Lung (tissue), 12 donors: ENCODE results near the gene SAXO2. TPM values are rescaled to one million over a fixed set of nuclear protein-coding genes. Genes with fewer than 3 reads are reported as not detected.

Experiments used
- ATAC-seq: fragments of 200-7000 bp; cut with Tn5 transposase; one replicate; pipeline ENCODE4 v1.9.1; 2020; ENCODE audit warnings: moderate number of reproducible peaks; ENCODE audit not compliant: insufficient read depth, low FRiP score
- DNase-seq, 3 donors: peaks; one replicate each; pipeline ENCODE4 v3.0.0-alpha.2; 2013 to 2017
- H3K27ac ChIP-seq, 2 donors: one replicate each; pipeline ENCODE4 v1.5.1; 2013; ENCODE audit warnings: mild to moderate bottlenecking in 2 of 2, moderate library complexity in 2 of 2, control low read depth in 1 of 2, inconsistent platforms in 1 of 2, low read depth in 1 of 2, low read length in 1 of 2
- H3K27me3 ChIP-seq, 3 donors: one replicate each; pipeline ENCODE4 v1.5.1; 2013; ENCODE audit warnings: low read length in 2 of 3; ENCODE audit not compliant: control insufficient read depth in 3 of 3, insufficient read depth in 3 of 3
- H3K36me3 ChIP-seq, 4 donors: one replicate each; pipeline ENCODE4 v1.5.1; 2013; ENCODE audit warnings: low read length in 4 of 4, mild to moderate bottlenecking in 1 of 4, moderate library complexity in 1 of 4; ENCODE audit not compliant: control insufficient read depth in 4 of 4, insufficient read depth in 4 of 4
- H3K4me1 ChIP-seq, 5 donors: one replicate each; pipeline ENCODE4 v1.5.1; 2013; ENCODE audit warnings: low read length in 5 of 5, mild to moderate bottlenecking in 2 of 5, moderate library complexity in 1 of 5; ENCODE audit not compliant: control insufficient read depth in 5 of 5, insufficient read depth in 5 of 5
- H3K4me3 ChIP-seq: one replicate; pipeline ENCODE4 v1.5.1; 2013; ENCODE audit warnings: mild to moderate bottlenecking, control low read depth, moderate library complexity
- H3K9ac ChIP-seq, 2 donors: one replicate each; pipeline ENCODE4 v1.5.1; 2013; ENCODE audit warnings: low read length in 2 of 2, control low read depth in 1 of 2; ENCODE audit not compliant: insufficient read depth in 1 of 2
- H3K9me3 ChIP-seq, 4 donors: one replicate each; pipeline ENCODE4 v1.5.1; 2013; ENCODE audit warnings: low read length in 3 of 4, mild to moderate bottlenecking in 1 of 4, moderate library complexity in 1 of 4; ENCODE audit not compliant: control insufficient read depth in 4 of 4, insufficient read depth in 3 of 4
- WGBS, 2 donors: extraction: QIAGEN DNeasy Blood & Tissue Kit; methylation state at CpG; one replicate each; pipeline ENCODE4 v1.1.7; 2013; 5-methylcytosine and 5-hydroxymethylcytosine counted together
- polyA plus RNA-seq, 2 donors: library from polyadenylated mRNA; stranded (reverse); fragments of 200-250 nt; gene quantifications; one replicate each; pipeline ENCODE4 v1.2.1, GENCODE V29; 2013
- total RNA-seq, 2 donors: library from RNA; depleted of rRNA in 1 of 2; stranded (reverse); fragments of >200 nt in 1 of 2; gene quantifications; one replicate each; pipeline ENCODE4 v1.2.1, GENCODE V29; 2014 to 2021
- TF ChIP-seq, protein P1 (sequence below): IDR thresholded peaks from 2 replicates; pipeline ENCODE4 v1.5.1; 2012; ENCODE audit warnings: mild to moderate bottlenecking; ENCODE audit errors: control extremely low read depth, extremely low read depth
- donor health status: control.
- donor health status: control.
- donor health status: Bipolar disorder and iron deficiency.
- donor health status: healthy.
- donor health status: DM: yes; HTN: yes; CAD: no.

Gene SAXO2
- total and polyA plus RNA-seq, 4 donors, result 5.9 to 54.0 (median 29.6) TPM

DNA sequence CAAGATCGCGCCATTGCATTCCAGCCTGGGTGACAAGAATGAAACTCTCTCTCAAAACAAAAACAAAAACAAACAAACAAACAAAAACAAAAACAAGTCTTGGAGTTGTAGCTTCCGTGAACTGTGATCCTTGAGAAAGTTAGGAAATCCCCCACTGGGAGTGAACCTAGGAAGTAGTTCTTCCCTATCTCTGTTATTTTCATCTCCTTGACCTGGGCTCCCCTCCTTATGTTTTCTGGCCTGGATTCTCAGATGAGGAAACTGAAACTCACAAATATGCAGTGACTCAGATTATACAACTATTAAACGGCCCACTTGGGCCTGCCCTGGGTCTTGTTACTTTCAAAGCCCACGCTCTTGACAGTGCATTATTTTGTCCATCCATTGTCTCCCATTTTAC, 29.7 kb downstream of the SAXO2 start:
- ATAC-seq (no peak), DNase-seq (no peak)
- Histone ChIP-seq H3K9ac (no peak overlapping the region), H3K4me3 (no peak overlapping the region), H3K27ac (no peak overlapping the region), H3K36me3 (no peaks in the 10 kb centered on the region), H3K4me1 (no peaks in the 10 kb centered on the region), H3K27me3 (no peaks in the 10 kb centered on the region), H3K9me3 (no peaks in the 10 kb centered on the region)
- WGBS, 2 donors, result 85 to 93% methylated on average over 5 of the region's 5 CpGs
- TF ChIP-seq, protein P1, sequence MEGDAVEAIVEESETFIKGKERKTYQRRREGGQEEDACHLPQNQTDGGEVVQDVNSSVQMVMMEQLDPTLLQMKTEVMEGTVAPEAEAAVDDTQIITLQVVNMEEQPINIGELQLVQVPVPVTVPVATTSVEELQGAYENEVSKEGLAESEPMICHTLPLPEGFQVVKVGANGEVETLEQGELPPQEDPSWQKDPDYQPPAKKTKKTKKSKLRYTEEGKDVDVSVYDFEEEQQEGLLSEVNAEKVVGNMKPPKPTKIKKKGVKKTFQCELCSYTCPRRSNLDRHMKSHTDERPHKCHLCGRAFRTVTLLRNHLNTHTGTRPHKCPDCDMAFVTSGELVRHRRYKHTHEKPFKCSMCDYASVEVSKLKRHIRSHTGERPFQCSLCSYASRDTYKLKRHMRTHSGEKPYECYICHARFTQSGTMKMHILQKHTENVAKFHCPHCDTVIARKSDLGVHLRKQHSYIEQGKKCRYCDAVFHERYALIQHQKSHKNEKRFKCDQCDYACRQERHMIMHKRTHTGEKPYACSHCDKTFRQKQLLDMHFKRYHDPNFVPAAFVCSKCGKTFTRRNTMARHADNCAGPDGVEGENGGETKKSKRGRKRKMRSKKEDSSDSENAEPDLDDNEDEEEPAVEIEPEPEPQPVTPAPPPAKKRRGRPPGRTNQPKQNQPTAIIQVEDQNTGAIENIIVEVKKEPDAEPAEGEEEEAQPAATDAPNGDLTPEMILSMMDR, result no peak

DNA sequence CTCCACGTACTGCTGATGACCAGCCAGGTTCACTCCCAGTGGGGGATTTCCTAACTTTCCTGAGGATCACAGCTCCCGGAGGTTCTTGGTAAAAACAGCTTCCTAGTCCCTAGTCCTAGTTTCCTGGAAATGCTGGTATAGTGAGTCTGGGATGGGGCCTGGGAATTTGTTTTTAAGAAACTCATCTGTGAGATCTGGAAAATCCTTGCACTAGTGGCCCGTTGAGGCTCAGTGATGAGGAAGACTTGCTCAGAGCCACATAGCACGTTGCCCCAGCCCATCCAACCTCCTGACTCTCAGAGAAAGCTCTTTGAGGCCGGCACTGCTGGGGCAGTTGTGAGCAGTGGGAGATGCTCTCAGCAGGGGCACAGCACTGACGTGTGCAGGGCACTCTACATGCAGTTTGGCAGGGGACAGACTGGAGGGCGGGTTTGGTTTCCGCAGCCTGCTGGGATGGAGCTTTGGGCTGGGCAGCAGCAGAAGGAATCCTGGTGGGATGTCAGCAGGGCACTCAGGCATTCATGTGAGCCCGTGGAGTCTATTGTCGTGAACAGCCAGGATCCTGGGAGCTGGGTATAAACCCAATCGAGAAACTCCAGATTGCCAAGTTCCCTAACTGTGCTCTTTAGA, 31.6 kb downstream of the SAXO2 start:
- no peak overlapping the region for H3K9ac ChIP-seq
- H3K9me3 ChIP-seq, result no peaks in the 10 kb centered on the region
- H3K36me3 ChIP-seq, result no peaks in the 10 kb centered on the region
- TF ChIP-seq, protein P1, result no peak
- WGBS, 2 donors, result 61 to 72% methylated on average over 11 of the region's 11 CpGs
- ATAC-seq (no peak), DNase-seq (no peak)
- H3K4me3 ChIP-seq, result no peak overlapping the region
- H3K4me1 ChIP-seq, result no peaks in the 10 kb centered on the region
- H3K27ac ChIP-seq, result no peak overlapping the region
- peaks cover 0 to 4% (median 0%) of the 10 kb centered on the region in 3 donors for H3K27me3 ChIP-seq

DNA sequence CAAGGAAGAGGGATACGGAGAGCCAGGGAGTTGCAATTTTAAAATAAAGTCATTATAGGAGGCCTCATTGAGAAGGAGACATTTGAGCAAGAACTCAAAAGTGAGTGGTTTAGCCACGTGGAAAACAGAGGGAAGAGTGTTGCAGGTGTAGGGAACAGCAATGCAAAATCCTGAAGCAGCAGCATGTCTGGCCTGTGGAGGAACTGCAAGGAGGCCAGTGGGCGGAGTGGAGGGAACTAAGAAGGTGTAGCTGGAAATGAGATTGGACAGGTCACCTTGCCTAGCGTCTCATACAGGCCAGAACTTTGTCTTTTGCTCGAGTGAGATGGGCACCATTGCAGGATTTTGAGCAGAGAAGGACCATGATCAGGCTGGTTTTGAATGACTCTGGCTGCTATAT, 34.9 kb downstream of the SAXO2 start:
- ATAC-seq, result no peak
- TF ChIP-seq, protein P1, result no peak
- no peaks in the 10 kb centered on the region for H3K9me3 ChIP-seq
- peaks cover 0 to 4% (median 0%) of the 10 kb centered on the region in 3 donors for H3K27me3 ChIP-seq
- H3K9ac ChIP-seq, result no peak overlapping the region
- no peak overlapping the region for H3K4me3 ChIP-seq
- WGBS, 2 donors, result 91 to 92% methylated on average over 5 of the region's 5 CpGs
- no peak for DNase-seq
- H3K36me3 ChIP-seq, result no peaks in the 10 kb centered on the region
- H3K4me1 ChIP-seq, result no peaks in the 10 kb centered on the region
- no peak overlapping the region for H3K27ac ChIP-seq

DNA sequence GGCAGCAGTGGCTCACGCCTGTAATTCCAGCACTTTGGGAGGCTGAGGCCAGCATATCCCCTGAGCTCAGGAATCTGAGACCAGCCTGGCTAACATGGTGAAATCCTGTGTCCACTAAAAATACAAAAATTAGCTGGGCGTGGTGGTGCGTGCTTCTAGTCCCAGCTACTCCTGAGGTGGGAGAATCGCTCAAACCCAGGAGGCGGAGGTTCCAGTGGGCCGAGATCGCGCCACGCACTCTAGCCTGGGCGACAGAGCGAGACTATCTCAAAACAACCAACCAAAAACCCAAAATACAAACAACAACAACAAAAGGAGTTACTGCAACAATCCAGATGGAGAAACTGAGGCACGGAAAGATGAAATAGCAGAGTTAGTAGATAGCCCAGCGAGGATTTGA, 35.4 kb downstream of the SAXO2 start:
- Histone ChIP-seq H3K9me3 (no peaks in the 10 kb centered on the region), H3K9ac (no peak overlapping the region), H3K4me1 (no peaks in the 10 kb centered on the region), H3K36me3 (no peaks in the 10 kb centered on the region), H3K4me3 (no peak overlapping the region), H3K27me3 (peaks cover 0 to 4% (median 0%) of the 10 kb centered on the region in 3 donors), H3K27ac (no peak overlapping the region)
- DNase-seq (no peak), ATAC-seq (no peak)
- TF ChIP-seq, protein P1, result no peak
- WGBS, 2 donors, result 94 to 97% methylated on average over 13 of the region's 13 CpGs
